Stimulated activated CD4-positive, alpha-beta T cell treated with anti-CD3 and anti-CD28 coated beads, Interleukin-2, amount 100 ng/mL, for 48 hours (primary cell): ENCODE measurements around the gene AICDA.

Source experiments
- DNase-seq, 2 donors: peaks; one replicate each; pipeline ENCODE4 v3.0.0-alpha.2; 2020

AICDA gene

GRCh38 chr12:8553088-8553627 lies 59.5 kb downstream of the AICDA start:
- no peak for DNase-seq
